OCI-LY1 (cell line): ENCODE data around the gene SEC16A.

Experiments used
- H2AFZ ChIP-seq: fragments of 200-600 bp; sonication (generic), shearing (Covaris generic); 2 replicates; pipeline ENCODE4 v1.6.0; 2014; ENCODE audit warnings: antibody characterized with exemption, mild to moderate bottlenecking, low read length
- H3F3A ChIP-seq: fragments of 200-600 bp; sonication (generic), shearing (Covaris generic); 2 replicates; pipeline ENCODE4 v1.6.0; 2014; ENCODE audit warnings: mild to moderate bottlenecking, antibody characterized with exemption, low read length, moderate library complexity; ENCODE audit not compliant: insufficient read depth
- H3K27ac ChIP-seq: fragments of 200-600 bp; sonication (generic); 2 replicates; pipeline ENCODE4 v1.5.1; 2014; ENCODE audit warnings: low read length, mixed run types, mild to moderate bottlenecking, low read depth; ENCODE audit not compliant: poor library complexity, severe bottlenecking
- H3K27me3 ChIP-seq: fragments of 200-600 bp; sonication (generic); 2 replicates; pipeline ENCODE4 v1.6.0; 2014; ENCODE audit warnings: antibody characterized with exemption, mild to moderate bottlenecking, low read length, moderate library complexity; ENCODE audit not compliant: insufficient read depth
- H3K36me3 ChIP-seq: fragments of 200-600 bp; sonication (generic); 2 replicates; pipeline ENCODE4 v1.6.1; 2014; ENCODE audit warnings: mild to moderate bottlenecking, antibody characterized with exemption, low read length, moderate library complexity, mixed read lengths; ENCODE audit not compliant: insufficient read depth
- H3K4me1 ChIP-seq: fragments of 200-600 bp; sonication (generic); 2 replicates; pipeline ENCODE4 v1.5.1; 2014; ENCODE audit warnings: mild to moderate bottlenecking, low read length, moderate library complexity; ENCODE audit not compliant: insufficient read depth, severe bottlenecking
- H3K4me2 ChIP-seq: fragments of 200-600 bp; sonication (generic), shearing (Covaris generic); 2 replicates; pipeline ENCODE4 v1.6.1; 2014; ENCODE audit warnings: low read length
- H3K4me3 ChIP-seq: fragments of 200-600 bp; sonication (generic); 2 replicates; pipeline ENCODE4 v1.5.1; 2014; ENCODE audit warnings: low read length, low read depth, mild to moderate bottlenecking, mixed read lengths; ENCODE audit not compliant: poor library complexity, severe bottlenecking
- H3K79me2 ChIP-seq: fragments of 200-600 bp; shearing (Covaris generic); 2 replicates; pipeline ENCODE4 v1.6.1; 2016; ENCODE audit warnings: mixed run types, low read length, mixed read lengths; ENCODE audit not compliant: insufficient read depth
- H3K9ac ChIP-seq: fragments of 200-600 bp; sonication (generic), shearing (Covaris generic); 2 replicates; pipeline ENCODE4 v1.6.1; 2014; ENCODE audit warnings: mild to moderate bottlenecking, low read length, mixed read lengths
- H3K9me2 ChIP-seq: fragments of 200-600 bp; sonication (generic), shearing (Covaris generic); 2 replicates; pipeline ENCODE4 v1.6.1; 2014; ENCODE audit warnings: low read depth, mild to moderate bottlenecking, low read length, mixed read lengths
- H3K9me3 ChIP-seq: fragments of 200-600 bp; shearing (Covaris generic); 2 replicates; pipeline ENCODE4 v1.6.1; 2014; ENCODE audit warnings: low read length, mixed read lengths
- H4K20me1 ChIP-seq: fragments of 200-600 bp; sonication (generic), shearing (Covaris generic); 2 replicates; pipeline ENCODE4 v1.6.0; 2016; ENCODE audit warnings: mild to moderate bottlenecking, low read length; ENCODE audit not compliant: insufficient read depth
- CTCF ChIP-seq: fragments of 200-600 bp; sonication (generic), shearing (Covaris generic); IDR thresholded peaks from 2 replicates; pipeline ENCODE4 v1.5.1; 2017; ENCODE audit warnings: mild to moderate bottlenecking, antibody characterized with exemption, low read length, moderate library complexity, mixed read lengths
- EZH2 ChIP-seq: fragments of 200-600 bp; sonication (generic), shearing (Covaris generic); IDR thresholded peaks from 2 replicates; pipeline ENCODE4 v1.8.0; 2017; ENCODE audit warnings: borderline replicate concordance, mixed run types, mild to moderate bottlenecking, antibody characterized with exemption, low read length, moderate library complexity, mixed read lengths

SEC16A gene

GRCh38 chr9:136525841-136526499 is 43.1 kb upstream of the SEC16A start:
- Histone ChIP-seq H3K4me3 (no peak overlapping the region), H3K27me3 (no peaks in the 10 kb centered on the region; the same call in 1 of the 2 replicates), H4K20me1 (no peaks in the 10 kb centered on the region), H3K9me3 (no peaks in the 10 kb centered on the region), H3K79me2 (no peaks in the 10 kb centered on the region), H3K36me3 (no peaks in the 10 kb centered on the region), H2AFZ (no peak overlapping the region), H3F3A (no peaks in the 10 kb centered on the region), H3K4me2 (no peak overlapping the region), H3K27ac (no peak overlapping the region), H3K9me2 (no peaks in the 10 kb centered on the region), H3K4me1 (no peaks in the 10 kb centered on the region), H3K9ac (no peak overlapping the region)
- TF ChIP-seq EZH2 (no peak), CTCF (no peak)

- Histone ChIP-seq H3K9ac (no peak overlapping the region), H2AFZ (no peak overlapping the region), H3K9me3 (no peaks in the 10 kb centered on the region), H3K27ac (no peak overlapping the region), H3K27me3 (no peaks in the 10 kb centered on the region; the same call in 1 of the 2 replicates), H3K4me3 (no peak overlapping the region), H4K20me1 (no peaks in the 10 kb centered on the region), H3K9me2 (no peaks in the 10 kb centered on the region), H3F3A (no peaks in the 10 kb centered on the region), H3K4me2 (no peak overlapping the region), H3K36me3 (no peaks in the 10 kb centered on the region), H3K79me2 (no peaks in the 10 kb centered on the region), H3K4me1 (no peaks in the 10 kb centered on the region)
- TF ChIP-seq CTCF, result no peak
- no peak for TF ChIP-seq EZH2
These were observed 42.4 kb upstream of the SEC16A start for GRCh38 chr9:136525207-136525606.

- H4K20me1 ChIP-seq, result no peaks in the 10 kb centered on the region
- H3K9me3 ChIP-seq, result no peaks in the 10 kb centered on the region
- H3K4me1 ChIP-seq, result no peaks in the 10 kb centered on the region
- TF ChIP-seq EZH2, result no peak
- TF ChIP-seq CTCF, result no peak
- H3K79me2 ChIP-seq, result no peaks in the 10 kb centered on the region
- no peak overlapping the region for H3K4me3 ChIP-seq
- H3K9ac ChIP-seq, result no peak overlapping the region
- H3K27ac ChIP-seq, result no peak overlapping the region
- H3F3A ChIP-seq, result no peaks in the 10 kb centered on the region
- H3K9me2 ChIP-seq, result no peaks in the 10 kb centered on the region
- H3K4me2 ChIP-seq, result no peak overlapping the region
- no peak overlapping the region for H2AFZ ChIP-seq
- no peaks in the 10 kb centered on the region for H3K36me3 ChIP-seq
- H3K27me3 ChIP-seq, result no peaks in the 10 kb centered on the region; the same call in 1 of the 2 replicates
These were observed 39.7 kb upstream of the SEC16A start for GRCh38 chr9:136522314-136523237.
